Ammon's horn (tissue), 1 donor: ENCODE data around the gene JMJD1C.

Source experiments
- DNase-seq: peaks from one replicate; pipeline ENCODE4 v3.0.0-alpha.2; 2016; ENCODE audit warnings: low spot score

The JMJD1C gene

GRCh38 chr10:63132651-63133055, 333.1 kb downstream of the JMJD1C start:
- DNase-seq: no peak

- no peak for DNase-seq
These were observed 335.9 kb downstream of the JMJD1C start for GRCh38 chr10:63129888-63130287.

DNA sequence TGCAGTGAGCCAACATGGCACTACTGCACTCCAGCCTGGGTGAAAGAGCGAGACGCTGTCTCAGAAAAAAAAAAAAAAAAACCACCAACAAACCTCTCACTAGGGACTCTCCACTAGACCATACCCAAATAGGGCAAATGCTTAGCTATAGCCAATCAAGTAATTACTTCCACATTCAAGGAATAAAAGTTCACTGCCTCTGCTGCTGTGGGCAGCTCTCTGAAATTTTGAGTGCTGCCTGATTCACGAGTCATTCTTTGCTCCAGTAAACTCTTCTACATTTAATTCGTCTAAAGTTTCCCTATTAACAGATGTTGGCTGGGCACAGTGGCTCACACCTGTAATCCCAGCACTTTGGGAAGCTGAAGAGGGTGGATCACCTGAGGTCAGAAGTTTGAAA, 337.3 kb downstream of the JMJD1C start:
- DNase-seq: no peak

DNA sequence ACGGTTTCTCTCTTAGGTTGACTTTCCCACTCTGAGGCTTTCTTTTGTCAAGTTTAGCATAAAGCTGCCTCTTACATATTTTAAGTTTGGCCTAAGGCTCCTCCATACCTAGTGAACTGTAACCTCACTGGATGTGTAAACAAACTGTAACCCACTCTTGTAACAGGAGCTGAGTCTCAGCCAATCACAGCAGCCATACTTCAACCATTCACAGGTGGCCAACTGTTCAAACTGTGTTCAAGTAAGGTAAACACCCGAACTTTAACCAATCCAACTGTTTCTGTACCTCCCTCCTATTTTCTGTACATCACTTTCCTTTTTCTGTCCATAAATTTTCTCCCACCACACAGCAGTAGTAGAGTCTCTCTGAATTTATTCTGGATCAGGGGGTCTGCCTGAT, 340.3 kb downstream of the JMJD1C start:
- DNase-seq: no peak

DNA sequence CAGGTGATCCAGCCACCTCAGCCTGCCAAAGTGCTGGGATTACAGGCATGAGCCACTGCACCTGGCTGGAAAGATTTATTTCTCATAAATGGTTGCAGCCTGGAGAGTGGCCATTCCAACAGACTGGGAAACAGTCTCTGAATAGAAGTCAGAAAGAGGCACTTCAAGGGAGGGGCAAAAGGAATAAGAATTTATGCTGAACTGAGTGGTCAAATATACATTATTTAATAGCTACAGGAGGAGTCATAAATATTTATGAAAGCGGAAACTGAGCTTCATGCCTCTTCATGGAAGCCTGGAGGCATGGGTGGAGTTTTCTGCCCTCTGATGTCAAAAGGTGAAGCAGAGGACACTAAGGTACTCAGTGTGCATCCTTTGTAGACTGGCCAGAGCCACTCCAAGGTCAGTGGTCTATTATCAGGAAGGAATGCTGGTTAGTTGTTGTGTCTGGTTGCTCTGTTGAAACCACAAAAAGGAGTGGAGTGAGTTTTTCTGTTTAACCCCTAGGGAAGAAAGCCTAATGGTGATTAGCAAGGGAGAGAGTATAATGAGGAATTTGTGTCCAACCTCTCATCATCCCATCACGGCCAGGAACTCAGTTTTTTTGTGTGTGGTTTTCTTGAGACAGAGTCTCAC, 341.9 kb downstream of the JMJD1C start:
- no peak for DNase-seq

GRCh38 chr10:63120554-63120953, 345.2 kb downstream of the JMJD1C start:
- DNase-seq: no peak

- no peak for DNase-seq
These were observed 346.7 kb downstream of the JMJD1C start for GRCh38 chr10:63119041-63119440.
